Right lobe of liver (tissue), 6 donors: ENCODE measurements around the gene TMEM17. TPM values are rescaled to one million over a fixed set of nuclear protein-coding genes. Genes with fewer than 3 reads are reported as not detected.
A peak's percentile ranks its signal among the peaks of the same experiment; 100 is the strongest.

Source experiments
- ATAC-seq, 4 donors: fragments of 200-7000 bp; cut with Tn5 transposase; one replicate each; pipeline ENCODE4 v1.9.1; 2020; ENCODE audit warnings: mild to moderate bottlenecking in 4 of 4, moderate library complexity in 4 of 4
- DNase-seq, 3 donors: peaks; one replicate each; pipeline ENCODE4 v3.0.0-alpha.2; 2020
- H3K27ac ChIP-seq, 3 donors: fragments of 200-600 bp; one replicate each; pipeline ENCODE4 v1.8.0; 2022
- H3K27me3 ChIP-seq, 2 donors: fragments of 200-600 bp; one replicate each; pipeline ENCODE4 v1.8.0; 2022
- H3K36me3 ChIP-seq, 4 donors: fragments of 200-600 bp; sonication (generic) in 1 of 4; one replicate each; pipeline versions ENCODE4 v1.5.1 to v1.8.0; 2017 to 2022; ENCODE audit warnings: control low read depth in 1 of 4
- H3K4me1 ChIP-seq, 4 donors: fragments of 200-600 bp; sonication (generic) in 1 of 4; one replicate each; pipeline versions ENCODE4 v1.5.1 to v1.8.0; 2017 to 2022; ENCODE audit warnings: control low read depth in 1 of 4
- H3K4me3 ChIP-seq, 3 donors: fragments of 200-600 bp; one replicate each; pipeline ENCODE4 v1.8.0; 2022
- H3K9me3 ChIP-seq, 4 donors: fragments of 200-600 bp; sonication (generic) in 1 of 4; one replicate each; pipeline versions ENCODE4 v1.5.1 to v1.8.0; 2017 to 2022; ENCODE audit warnings: control low read depth in 1 of 4
- CTCF ChIP-seq, 4 donors: fragments of 200-600 bp in 3 of 4; fragments of 450-650 bp in 1 of 4; IDR thresholded peaks; one replicate each; pipeline versions ENCODE4 v1.5.1 to v1.8.0; 2016 to 2022; ENCODE audit warnings: antibody characterized with exemption in 4 of 4, mild to moderate bottlenecking in 2 of 4
- POLR2A ChIP-seq: fragments of 450-650 bp; IDR thresholded peaks from one replicate; pipeline ENCODE4 v1.6.1; 2017; ENCODE audit warnings: antibody characterized with exemption, mild to moderate bottlenecking
- WGBS: methylation state at CpG from one replicate; pipeline ENCODE4 v1.1.6; 2018; ENCODE audit warnings: low coverage, low lambda C conversion rate; ENCODE audit not compliant: insufficient coverage; ENCODE audit errors: missing lambda C conversion rate; 5-methylcytosine and 5-hydroxymethylcytosine counted together
- intact Hi-C, 2 donors: fragments of 100-400 bp; cut with DNase I; formaldehyde crosslinking; loops; one replicate each; pipeline versions ENCODE4 v1.11.2 to v1.14.1; 2022
- total RNA-seq, 6 experiments: library from RNA; depleted of rRNA in 2 of 6; stranded (reverse); fragments of >200 nt in 2 of 6; fragmentation: NEBNext Ultra II Directional in 3 of 6; extraction: Animal tissue kit (Norgen Biotek cat#: 25700) in 3 of 6; gene quantifications; one replicate each; pipeline versions ENCODE4 v1.1.0 to v1.2.4, GENCODE V29; 2016 to 2023
- donor health status: DM: no; HTN: yes; CAD: no.
- donor health status: DM: no; HTN: no; CAD: no.
- donor health status: DM: no; HTN: no; CAD: no.
- donor health status: DM: no; HTN: yes; CAD: no.
- donor health status: DM: no; HTN: yes; CAD: no.

The TMEM17 gene
- total RNA-seq, 6 experiments from 2014 or later = 0.40 to 1.2 (median 0.87) TPM

DNA sequence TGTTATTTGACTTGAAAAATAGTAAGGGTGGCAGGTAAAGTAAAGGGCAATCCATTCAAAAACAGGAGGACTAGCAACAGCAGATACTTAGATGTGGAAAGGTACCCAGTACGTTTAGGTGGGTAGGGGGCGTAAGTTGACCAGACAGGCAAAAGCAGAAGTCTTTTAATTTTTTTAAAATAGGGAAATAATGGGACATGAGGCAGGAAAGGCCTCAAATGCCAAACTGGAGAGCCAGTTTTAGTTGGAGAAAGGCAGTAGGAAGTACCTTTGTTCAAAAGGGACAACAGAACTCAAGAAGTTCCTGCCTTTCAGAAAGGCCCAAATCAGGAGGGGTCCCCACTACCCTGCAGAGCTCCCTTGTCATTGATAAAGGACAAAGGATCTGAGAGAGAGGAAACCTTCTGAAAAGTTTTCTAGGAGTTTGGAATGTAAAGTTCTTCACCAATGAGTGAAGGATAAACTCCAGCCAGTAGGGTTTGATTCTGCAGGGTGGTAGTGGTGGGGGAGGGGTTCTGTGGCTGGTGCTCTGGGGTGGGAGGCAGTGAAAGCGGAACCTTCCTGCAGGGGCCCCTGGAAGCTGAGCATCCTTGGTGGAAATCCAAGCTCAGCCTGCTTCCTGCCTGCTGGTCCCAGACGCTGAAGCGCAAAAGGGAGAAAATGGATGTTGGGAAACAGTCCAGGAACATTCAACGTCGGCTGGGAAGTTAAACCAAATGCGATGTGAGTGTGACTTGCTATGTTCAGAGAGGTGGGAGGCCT is 40.1 kb downstream of the TMEM17 start:
- intact Hi-C loops = loop anchor here in 1 of 2 donors (10.0 kb wide), 1 partner anchor 309 kb away; no protein-coding TSS in a partner anchor
- ATAC-seq = no peak
- H3K4me1 ChIP-seq = peaks cover 0 to 79% (median 21%) of the 10 kb centered on the region in 4 donors
- TF ChIP-seq POLR2A (no peak), CTCF (IDR thresholded peaks at IDR 0.05) (no peak)
- no peak overlapping the region for H3K4me3 ChIP-seq
- WGBS = 49% methylated on average over 7 of the region's 8 CpGs
- DNase-seq = no peak
- no peaks in the 10 kb centered on the region for H3K36me3 ChIP-seq
- H3K27ac ChIP-seq = peak overlapping the region; percentile 9 to 98 (median 54)
- no peaks in the 10 kb centered on the region for H3K27me3 ChIP-seq
- H3K9me3 ChIP-seq = no peaks in the 10 kb centered on the region

DNA sequence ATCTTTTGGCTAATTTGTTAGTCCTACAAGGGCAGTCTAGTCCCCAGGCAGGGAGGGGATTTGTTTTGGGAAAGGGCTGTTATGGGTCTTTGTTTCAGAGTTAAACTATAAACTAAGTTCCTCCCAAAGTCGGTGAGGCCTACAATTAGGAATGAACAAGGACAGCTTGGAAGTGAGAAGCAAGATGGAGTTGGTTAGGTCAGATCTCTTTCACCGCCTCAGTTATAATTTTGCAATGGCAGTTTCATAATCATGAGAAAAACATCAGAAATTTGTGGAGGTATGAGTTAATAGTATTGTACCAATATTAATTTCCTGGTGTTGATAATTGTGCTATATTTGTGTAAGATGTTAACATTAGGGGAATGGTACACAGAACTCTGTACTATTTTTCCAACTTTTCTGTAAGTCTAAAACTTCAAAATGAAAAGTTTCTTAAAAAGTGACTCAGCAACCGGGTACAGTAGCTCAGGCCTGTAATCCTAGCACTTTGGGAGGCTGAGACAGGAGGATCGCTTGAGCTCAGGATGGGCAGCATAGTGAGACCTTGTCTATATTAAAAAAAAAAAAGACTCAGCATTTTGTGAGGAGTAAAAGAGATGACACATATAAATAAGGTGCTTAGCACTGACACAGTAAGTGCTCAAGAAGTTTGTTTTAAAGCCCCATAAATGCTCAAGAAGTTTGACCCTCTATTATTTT is 40.8 kb downstream of the TMEM17 start:
- Histone ChIP-seq H3K27me3 (no peaks in the 10 kb centered on the region), H3K27ac (peak overlapping the region in 2 of 3 donors; percentile 22 to 98), H3K4me3 (no peak overlapping the region), H3K9me3 (no peaks in the 10 kb centered on the region), H3K4me1 (peaks cover 0 to 81% (median 22%) of the 10 kb centered on the region in 4 donors), H3K36me3 (no peaks in the 10 kb centered on the region)
- WGBS = 75% methylated on average over 4 of the region's 4 CpGs
- intact Hi-C loops = loop anchor here in 1 of 2 donors (10.0 kb wide), 1 partner anchor 310 kb away; no protein-coding TSS in a partner anchor
- DNase-seq (no peak), ATAC-seq (no peak)
- TF ChIP-seq CTCF (IDR thresholded peaks at IDR 0.05) (no peak), POLR2A (no peak)

- TF ChIP-seq CTCF (IDR thresholded peaks at IDR 0.05) (no peak), POLR2A (no peak)
- peaks cover 0 to 77% (median 18%) of the 10 kb centered on the region in 4 donors for H3K4me1 ChIP-seq
- WGBS = 87% methylated on average over 7 of the region's 14 CpGs
Observed at GRCh38 chr2:62464221-62465007, 41.6 kb downstream of the TMEM17 start.

DNA sequence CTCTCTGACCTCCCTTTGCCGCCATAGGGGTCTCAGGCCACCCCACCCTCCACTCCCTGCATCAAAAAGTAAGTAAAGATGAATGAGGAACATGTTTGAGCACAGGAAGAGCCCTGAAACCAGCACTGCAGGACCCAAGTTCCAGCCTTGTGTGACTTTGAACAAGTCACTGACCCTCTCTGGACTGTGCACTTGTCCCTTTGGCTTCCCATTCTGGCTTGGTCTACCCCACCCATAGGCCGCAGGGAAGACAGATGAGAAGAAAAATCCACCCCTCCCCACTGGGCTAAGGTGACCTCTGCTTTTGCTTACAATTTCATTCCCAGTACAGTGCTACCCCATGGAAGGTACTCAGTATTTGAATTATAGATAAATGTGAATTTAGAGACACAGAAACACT is 43.8 kb downstream of the TMEM17 start:
- H3K4me1 ChIP-seq = peaks cover 0 to 65% (median 15%) of the 10 kb centered on the region in 4 donors
- no peaks in the 10 kb centered on the region for H3K9me3 ChIP-seq
- peak overlapping the region; percentile 69 to 95 (median 75) for H3K27ac ChIP-seq
- TF ChIP-seq POLR2A = no peak
- no peak for TF ChIP-seq CTCF (IDR thresholded peaks at IDR 0.05)
- peak in 1 of 3 donors; percentile 79 for DNase-seq
- peak; percentile 21 to 64 (median 56) for ATAC-seq
- no peaks in the 10 kb centered on the region for H3K27me3 ChIP-seq
- no peaks in the 10 kb centered on the region for H3K36me3 ChIP-seq
- WGBS = 42% methylated on average over 2 of the region's 2 CpGs
- no peak overlapping the region for H3K4me3 ChIP-seq
- intact Hi-C loops = loop anchor here in 1 of 2 donors (10.0 kb wide), 1 partner anchor 313 kb away; no protein-coding TSS in a partner anchor

More at GRCh38 chr2:62464221-62465007, 41.6 kb downstream of the TMEM17 start:
- H3K27ac ChIP-seq = no peak overlapping the region
- DNase-seq (no peak), ATAC-seq (no peak)
- H3K4me3 ChIP-seq = no peak overlapping the region
- H3K36me3 ChIP-seq = no peaks in the 10 kb centered on the region
- intact Hi-C loops = loop anchor here in 1 of 2 donors (10.0 kb wide), 1 partner anchor 310 kb away; no protein-coding TSS in a partner anchor
- no peaks in the 10 kb centered on the region for H3K9me3 ChIP-seq
- H3K27me3 ChIP-seq = no peaks in the 10 kb centered on the region
